SK-N-SH treated with all-trans-retinoic acid at 6 μM for 48 hours (cell line): ENCODE results near the gene POLR3K.

Experiments
- ARNTL ChIP-seq: fragments of 450-650 bp; formaldehyde crosslinking; IDR thresholded peaks from 2 replicates; pipeline ENCODE4 v1.5.0; 2020; ENCODE audit warnings: low read depth, mild to moderate bottlenecking, moderate library complexity, borderline replicate concordance
- CSDC2 ChIP-seq: fragments of 250-450 bp; sonication (Bioruptor Pico); IDR thresholded peaks from 2 replicates; pipeline ENCODE4 v1.5.0; 2020; ENCODE audit warnings: mild to moderate bottlenecking, moderate library complexity
- ZC3H10 ChIP-seq: fragments of 250-450 bp; sonication (Bioruptor Pico); IDR thresholded peaks from 2 replicates; pipeline ENCODE4 v1.5.1; 2021; ENCODE audit warnings: mild to moderate bottlenecking, moderate library complexity
- ZFP3 ChIP-seq: fragments of 250-450 bp; sonication (Bioruptor Pico); IDR thresholded peaks from 2 replicates; pipeline ENCODE4 v1.5.0; 2020; ENCODE audit warnings: mild to moderate bottlenecking, moderate library complexity
- ZFP30 ChIP-seq: fragments of 450-650 bp; formaldehyde crosslinking; IDR thresholded peaks from 2 replicates; pipeline ENCODE4 v1.5.0; 2022; ENCODE audit warnings: mild to moderate bottlenecking, moderate library complexity
- TF ChIP-seq, protein P1 (sequence below): fragments of 250-450 bp; sonication (Bioruptor Pico); IDR thresholded peaks from 2 replicates; pipeline ENCODE4 v1.5.1; 2021; ENCODE audit warnings: mild to moderate bottlenecking, moderate library complexity
- TF ChIP-seq, protein P2 (sequence below): fragments of 250-450 bp; sonication (Bioruptor Pico); IDR thresholded peaks from 2 replicates; pipeline ENCODE4 v1.5.1; 2020; ENCODE audit warnings: low read depth, mild to moderate bottlenecking, moderate library complexity
- TF ChIP-seq, protein P3 (sequence below): fragments of 250-450 bp; sonication (Bioruptor Pico); IDR thresholded peaks from 2 replicates; pipeline ENCODE4 v1.5.0; 2020; ENCODE audit warnings: mild to moderate bottlenecking, moderate library complexity

DNA sequence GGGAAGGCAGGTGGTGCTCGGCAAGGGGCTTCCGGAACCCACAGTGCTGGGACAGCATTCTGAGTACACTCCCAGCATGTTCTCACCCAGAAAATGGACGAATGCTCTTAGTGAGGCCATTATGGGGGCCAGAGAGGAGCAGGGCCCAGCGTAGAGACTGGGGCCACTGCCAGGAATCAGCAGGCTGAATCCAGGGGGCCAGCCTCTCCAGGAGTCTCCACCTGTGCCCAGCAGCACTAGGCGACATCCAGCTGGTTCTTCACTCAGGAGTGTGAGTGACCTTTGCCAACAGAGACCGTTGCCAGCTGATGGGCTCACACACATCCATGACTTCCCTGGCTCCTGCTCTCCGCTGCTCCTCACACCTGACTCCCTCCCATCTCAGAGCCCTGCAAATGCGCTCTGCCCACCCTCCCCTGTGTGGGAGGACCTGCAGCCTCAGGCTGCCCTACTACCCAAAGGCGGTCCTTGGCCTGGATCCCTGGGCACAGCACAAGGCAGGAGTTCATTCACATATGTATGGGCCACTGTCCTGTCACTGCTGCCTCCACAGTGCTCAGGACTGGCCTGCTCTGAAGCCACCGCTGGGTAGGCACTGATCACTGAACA is 13.9 kb upstream of the POLR3K start:
- TF ChIP-seq, protein P1, sequence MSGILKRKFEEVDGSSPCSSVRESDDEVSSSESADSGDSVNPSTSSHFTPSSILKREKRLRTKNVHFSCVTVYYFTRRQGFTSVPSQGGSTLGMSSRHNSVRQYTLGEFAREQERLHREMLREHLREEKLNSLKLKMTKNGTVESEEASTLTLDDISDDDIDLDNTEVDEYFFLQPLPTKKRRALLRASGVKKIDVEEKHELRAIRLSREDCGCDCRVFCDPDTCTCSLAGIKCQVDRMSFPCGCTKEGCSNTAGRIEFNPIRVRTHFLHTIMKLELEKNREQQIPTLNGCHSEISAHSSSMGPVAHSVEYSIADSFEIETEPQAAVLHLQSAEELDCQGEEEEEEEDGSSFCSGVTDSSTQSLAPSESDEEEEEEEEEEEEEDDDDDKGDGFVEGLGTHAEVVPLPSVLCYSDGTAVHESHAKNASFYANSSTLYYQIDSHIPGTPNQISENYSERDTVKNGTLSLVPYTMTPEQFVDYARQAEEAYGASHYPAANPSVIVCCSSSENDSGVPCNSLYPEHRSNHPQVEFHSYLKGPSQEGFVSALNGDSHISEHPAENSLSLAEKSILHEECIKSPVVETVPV (CRISPR knock-in tag): no peak
- TF ChIP-seq ZFP3 (CRISPR knock-in tag): no peak
- no peak for TF ChIP-seq ZFP30 (CRISPR knock-in tag)
- TF ChIP-seq, protein P2, sequence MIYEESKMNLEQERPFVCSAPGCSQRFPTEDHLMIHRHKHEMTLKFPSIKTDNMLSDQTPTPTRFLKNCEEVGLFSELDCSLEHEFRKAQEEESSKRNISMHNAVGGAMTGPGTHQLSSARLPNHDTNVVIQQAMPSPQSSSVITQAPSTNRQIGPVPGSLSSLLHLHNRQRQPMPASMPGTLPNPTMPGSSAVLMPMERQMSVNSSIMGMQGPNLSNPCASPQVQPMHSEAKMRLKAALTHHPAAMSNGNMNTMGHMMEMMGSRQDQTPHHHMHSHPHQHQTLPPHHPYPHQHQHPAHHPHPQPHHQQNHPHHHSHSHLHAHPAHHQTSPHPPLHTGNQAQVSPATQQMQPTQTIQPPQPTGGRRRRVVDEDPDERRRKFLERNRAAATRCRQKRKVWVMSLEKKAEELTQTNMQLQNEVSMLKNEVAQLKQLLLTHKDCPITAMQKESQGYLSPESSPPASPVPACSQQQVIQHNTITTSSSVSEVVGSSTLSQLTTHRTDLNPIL (CRISPR knock-in tag): no peak
- no peak for TF ChIP-seq CSDC2 (CRISPR knock-in tag)
- TF ChIP-seq, protein P3, sequence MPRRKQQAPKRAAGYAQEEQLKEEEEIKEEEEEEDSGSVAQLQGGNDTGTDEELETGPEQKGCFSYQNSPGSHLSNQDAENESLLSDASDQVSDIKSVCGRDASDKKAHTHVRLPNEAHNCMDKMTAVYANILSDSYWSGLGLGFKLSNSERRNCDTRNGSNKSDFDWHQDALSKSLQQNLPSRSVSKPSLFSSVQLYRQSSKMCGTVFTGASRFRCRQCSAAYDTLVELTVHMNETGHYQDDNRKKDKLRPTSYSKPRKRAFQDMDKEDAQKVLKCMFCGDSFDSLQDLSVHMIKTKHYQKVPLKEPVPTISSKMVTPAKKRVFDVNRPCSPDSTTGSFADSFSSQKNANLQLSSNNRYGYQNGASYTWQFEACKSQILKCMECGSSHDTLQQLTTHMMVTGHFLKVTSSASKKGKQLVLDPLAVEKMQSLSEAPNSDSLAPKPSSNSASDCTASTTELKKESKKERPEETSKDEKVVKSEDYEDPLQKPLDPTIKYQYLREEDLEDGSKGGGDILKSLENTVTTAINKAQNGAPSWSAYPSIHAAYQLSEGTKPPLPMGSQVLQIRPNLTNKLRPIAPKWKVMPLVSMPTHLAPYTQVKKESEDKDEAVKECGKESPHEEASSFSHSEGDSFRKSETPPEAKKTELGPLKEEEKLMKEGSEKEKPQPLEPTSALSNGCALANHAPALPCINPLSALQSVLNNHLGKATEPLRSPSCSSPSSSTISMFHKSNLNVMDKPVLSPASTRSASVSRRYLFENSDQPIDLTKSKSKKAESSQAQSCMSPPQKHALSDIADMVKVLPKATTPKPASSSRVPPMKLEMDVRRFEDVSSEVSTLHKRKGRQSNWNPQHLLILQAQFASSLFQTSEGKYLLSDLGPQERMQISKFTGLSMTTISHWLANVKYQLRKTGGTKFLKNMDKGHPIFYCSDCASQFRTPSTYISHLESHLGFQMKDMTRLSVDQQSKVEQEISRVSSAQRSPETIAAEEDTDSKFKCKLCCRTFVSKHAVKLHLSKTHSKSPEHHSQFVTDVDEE: no peak
- no peak for TF ChIP-seq ARNTL
- no peak for TF ChIP-seq ZC3H10 (CRISPR knock-in tag)
